Osteoblast (primary cell): ENCODE measurements around the gene CAVIN4. TPM values are rescaled to one million over a fixed set of nuclear protein-coding genes. Genes with fewer than 3 reads are reported as not detected.

Experiments
- DNase-seq: peaks from one replicate; pipeline ENCODE4 v3.0.0; 2011; ENCODE audit warnings: low spot score, mixed read lengths; ENCODE audit not compliant: insufficient read length; ENCODE audit errors: missing footprints
- H2AFZ ChIP-seq: 2 replicates; pipeline ENCODE4 v1.6.0; 2011; ENCODE audit warnings: mild to moderate bottlenecking, low read length
- H3K27ac ChIP-seq: 2 replicates; pipeline ENCODE4 v1.5.1; 2011; ENCODE audit warnings: mild to moderate bottlenecking, low read depth, low read length, moderate library complexity
- H3K27me3 ChIP-seq: 2 replicates; pipeline ENCODE4 v1.6.0; 2012; ENCODE audit warnings: mild to moderate bottlenecking, control low read depth, inconsistent platforms, low read length, moderate library complexity; ENCODE audit not compliant: insufficient read depth
- H3K36me3 ChIP-seq: 2 replicates; pipeline ENCODE4 v1.5.1; 2011; ENCODE audit warnings: mild to moderate bottlenecking, low read length, control low read depth, moderate library complexity; ENCODE audit not compliant: insufficient read depth
- H3K4me1 ChIP-seq: 2 replicates; pipeline ENCODE4 v1.5.1; 2011; ENCODE audit warnings: mild to moderate bottlenecking, low read length, control low read depth, moderate library complexity; ENCODE audit not compliant: insufficient read depth
- H3K4me2 ChIP-seq: 2 replicates; pipeline ENCODE4 v1.6.0; 2011; ENCODE audit warnings: mild to moderate bottlenecking, low read length; ENCODE audit not compliant: insufficient read depth
- H3K4me3 ChIP-seq: fragments of 200-600 bp; sonication (generic); 3 replicates; pipeline ENCODE4 v1.5.1; 2012; ENCODE audit warnings: mild to moderate bottlenecking, low read length, inconsistent platforms; ENCODE audit not compliant: insufficient read depth
- H3K79me2 ChIP-seq: 2 replicates; pipeline ENCODE4 v1.6.0; 2012; ENCODE audit warnings: mild to moderate bottlenecking, low read length, control low read depth, inconsistent platforms; ENCODE audit not compliant: insufficient read depth
- H3K9me3 ChIP-seq: 2 replicates; pipeline ENCODE4 v1.5.1; 2011; ENCODE audit warnings: low read depth, low read length, control low read depth
- H4K20me1 ChIP-seq: 2 replicates; pipeline ENCODE4 v1.6.0; 2012; ENCODE audit warnings: mild to moderate bottlenecking, low read length, control low read depth; ENCODE audit not compliant: insufficient read depth
- total RNA-seq: library from RNA; depleted of rRNA; stranded (reverse); fragments of >200 nt; gene quantifications from 2 replicates; pipeline ENCODE4 v1.2.3, GENCODE V29; 2012
- TF ChIP-seq, protein P1 (sequence below): IDR thresholded peaks from 2 replicates; pipeline ENCODE4 v1.5.1; 2011; ENCODE audit warnings: mild to moderate bottlenecking, low read depth, low read length, moderate library complexity; ENCODE audit errors: extremely low read depth

The CAVIN4 gene
- total RNA-seq, 1 donor, result 1.4 TPM

DNA sequence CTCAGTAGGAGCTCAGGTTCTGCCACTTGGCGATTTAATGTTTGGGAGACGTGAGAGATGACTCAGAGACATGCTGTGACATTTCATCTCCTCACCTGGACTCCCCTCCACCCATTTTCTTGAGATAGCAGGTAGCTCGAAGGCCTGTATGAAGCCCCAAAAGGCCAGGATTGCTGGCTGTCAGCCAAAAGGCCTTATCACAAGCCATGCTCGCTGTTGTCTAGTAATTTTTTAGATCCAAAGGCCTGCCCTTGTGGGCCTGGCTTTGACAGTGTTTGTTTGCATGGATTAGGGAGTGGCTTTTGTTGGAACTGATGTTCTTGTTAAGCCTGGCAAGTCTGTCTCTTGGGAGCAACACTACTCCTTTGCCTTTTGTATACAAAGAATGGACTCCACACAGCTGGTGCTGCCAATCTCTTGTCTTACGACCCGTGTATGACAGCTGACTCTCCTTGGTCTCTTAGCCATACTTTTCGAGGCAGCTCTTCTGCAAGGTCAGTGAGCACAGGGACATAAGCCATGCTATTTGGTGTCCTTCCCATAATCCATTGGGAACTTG lies 22.7 kb downstream of the CAVIN4 start:
- peaks cover 8% of the 10 kb centered on the region for H3K4me1 ChIP-seq
- H3K27me3 ChIP-seq, result peaks cover 4% of the 10 kb centered on the region
- TF ChIP-seq, protein P1, sequence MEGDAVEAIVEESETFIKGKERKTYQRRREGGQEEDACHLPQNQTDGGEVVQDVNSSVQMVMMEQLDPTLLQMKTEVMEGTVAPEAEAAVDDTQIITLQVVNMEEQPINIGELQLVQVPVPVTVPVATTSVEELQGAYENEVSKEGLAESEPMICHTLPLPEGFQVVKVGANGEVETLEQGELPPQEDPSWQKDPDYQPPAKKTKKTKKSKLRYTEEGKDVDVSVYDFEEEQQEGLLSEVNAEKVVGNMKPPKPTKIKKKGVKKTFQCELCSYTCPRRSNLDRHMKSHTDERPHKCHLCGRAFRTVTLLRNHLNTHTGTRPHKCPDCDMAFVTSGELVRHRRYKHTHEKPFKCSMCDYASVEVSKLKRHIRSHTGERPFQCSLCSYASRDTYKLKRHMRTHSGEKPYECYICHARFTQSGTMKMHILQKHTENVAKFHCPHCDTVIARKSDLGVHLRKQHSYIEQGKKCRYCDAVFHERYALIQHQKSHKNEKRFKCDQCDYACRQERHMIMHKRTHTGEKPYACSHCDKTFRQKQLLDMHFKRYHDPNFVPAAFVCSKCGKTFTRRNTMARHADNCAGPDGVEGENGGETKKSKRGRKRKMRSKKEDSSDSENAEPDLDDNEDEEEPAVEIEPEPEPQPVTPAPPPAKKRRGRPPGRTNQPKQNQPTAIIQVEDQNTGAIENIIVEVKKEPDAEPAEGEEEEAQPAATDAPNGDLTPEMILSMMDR, result no peak
- no peak overlapping the region for H3K4me2 ChIP-seq
- no peak overlapping the region for H3K27ac ChIP-seq
- no peak overlapping the region for H2AFZ ChIP-seq
- H3K4me3 ChIP-seq, result no peak overlapping the region
- DNase-seq, result no peak
- H3K79me2 ChIP-seq, result no peaks in the 10 kb centered on the region
- no peaks in the 10 kb centered on the region for H3K36me3 ChIP-seq
- no peaks in the 10 kb centered on the region for H4K20me1 ChIP-seq
- no peaks in the 10 kb centered on the region for H3K9me3 ChIP-seq

DNA sequence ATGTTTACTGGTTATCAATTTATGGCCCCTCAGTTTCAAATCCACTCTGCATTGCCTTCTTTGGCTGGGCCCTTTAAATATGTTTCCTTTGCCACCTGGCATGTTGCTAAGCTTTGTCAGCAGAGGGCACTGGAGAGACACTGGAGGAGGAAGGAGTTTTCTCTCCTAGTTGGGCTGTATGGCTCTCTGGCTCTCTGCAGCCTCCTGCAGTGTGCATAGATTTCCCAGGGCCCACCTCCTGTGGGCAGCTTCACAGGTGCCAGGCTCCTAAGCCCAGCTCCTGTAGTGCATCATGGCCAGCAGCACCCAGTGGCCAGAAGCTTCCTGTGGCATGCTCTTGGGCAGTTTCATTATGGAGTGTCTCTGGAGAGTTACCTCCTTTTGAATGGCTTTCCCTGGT lies 23.3 kb downstream of the CAVIN4 start:
- peaks cover 8% of the 10 kb centered on the region for H3K4me1 ChIP-seq
- no peaks in the 10 kb centered on the region for H3K79me2 ChIP-seq
- no peaks in the 10 kb centered on the region for H3K36me3 ChIP-seq
- H3K4me3 ChIP-seq, result no peak overlapping the region
- H3K4me2 ChIP-seq, result no peak overlapping the region
- TF ChIP-seq, protein P1, result peak; percentile 80
- H4K20me1 ChIP-seq, result no peaks in the 10 kb centered on the region
- DNase-seq, result peak; percentile 56
- peaks cover 4% of the 10 kb centered on the region for H3K27me3 ChIP-seq
- no peak overlapping the region for H2AFZ ChIP-seq
- no peaks in the 10 kb centered on the region for H3K9me3 ChIP-seq
- H3K27ac ChIP-seq, result no peak overlapping the region

DNA sequence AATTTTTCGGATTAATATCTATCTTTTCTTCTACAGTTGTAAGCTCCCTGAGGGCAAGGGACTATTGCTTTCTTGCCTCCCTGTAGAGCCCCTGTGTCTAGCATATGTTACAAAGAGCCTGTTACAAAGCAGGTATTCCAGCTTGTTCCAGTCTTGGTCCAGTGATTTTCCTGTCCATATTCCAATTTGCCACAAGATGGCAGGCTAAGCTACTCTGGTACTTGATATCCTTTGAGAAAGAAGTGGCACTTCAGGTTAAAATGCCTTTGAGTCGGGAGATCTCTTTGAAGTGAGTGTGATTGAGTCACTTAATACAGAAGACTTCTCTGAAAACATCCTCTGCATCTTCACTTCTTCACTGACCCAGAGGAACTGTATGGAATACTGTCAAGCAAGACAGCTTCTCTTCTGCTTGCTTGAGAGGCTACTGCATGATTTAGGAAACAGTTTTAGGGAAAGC lies 24.5 kb downstream of the CAVIN4 start:
- Histone ChIP-seq H3K4me1 (peaks cover 8% of the 10 kb centered on the region), H2AFZ (no peak overlapping the region), H3K36me3 (no peaks in the 10 kb centered on the region), H3K27ac (no peak overlapping the region), H4K20me1 (no peaks in the 10 kb centered on the region), H3K27me3 (no peaks in the 10 kb centered on the region), H3K79me2 (no peaks in the 10 kb centered on the region), H3K4me2 (no peak overlapping the region), H3K9me3 (no peaks in the 10 kb centered on the region), H3K4me3 (no peak overlapping the region)
- no peak for DNase-seq
- TF ChIP-seq, protein P1, result peak; percentile 72

DNA sequence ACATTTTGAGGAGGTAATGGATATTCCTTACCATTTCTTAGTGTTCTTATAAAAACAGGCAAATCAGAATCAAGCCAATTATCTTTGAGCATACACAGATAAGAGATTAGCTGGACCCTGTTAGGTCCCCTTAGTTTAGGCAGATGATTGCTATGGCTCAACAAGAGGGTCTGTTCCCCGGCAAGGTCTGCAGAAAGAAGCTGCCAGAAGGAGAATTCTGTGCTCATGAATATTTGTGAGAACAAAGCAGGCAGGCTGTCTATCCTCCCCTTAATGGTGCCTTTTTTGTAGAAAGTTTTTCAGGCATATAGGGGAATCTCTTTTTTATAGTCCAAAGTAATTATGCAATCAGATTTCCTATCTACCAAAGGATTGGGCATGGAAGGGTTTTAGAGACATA lies 27.5 kb downstream of the CAVIN4 start:
- Histone ChIP-seq H3K27me3 (no peaks in the 10 kb centered on the region), H3K4me2 (no peak overlapping the region)

More for the DNA sequence above, 27.5 kb downstream of the CAVIN4 start:
- Histone ChIP-seq H3K9me3 (no peaks in the 10 kb centered on the region), H3K36me3 (no peaks in the 10 kb centered on the region), H3K4me3 (no peak overlapping the region), H3K79me2 (no peaks in the 10 kb centered on the region), H2AFZ (no peak overlapping the region), H3K4me1 (no peaks in the 10 kb centered on the region), H4K20me1 (no peaks in the 10 kb centered on the region), H3K27ac (no peak overlapping the region)
- TF ChIP-seq, protein P1, result no peak
- DNase-seq, result no peak
